Activated naive CD8-positive, alpha-beta T cell treated with anti-CD3 and anti-CD28 coated beads, Interleukin-2, amount 50 U/mL, for 16 hours (primary cell): ENCODE measurements around the gene PARP1.
"Not testable (repeated sequence)": the region's sequence is repeated elsewhere in the genome, so short reads cannot be mapped to it uniquely, and the experiment has no call there.

Source experiments
- DNase-seq: peaks from one replicate; pipeline ENCODE4 v3.0.0-alpha.2; 2020; ENCODE audit warnings: low read depth, low spot score

The PARP1 gene

DNA sequence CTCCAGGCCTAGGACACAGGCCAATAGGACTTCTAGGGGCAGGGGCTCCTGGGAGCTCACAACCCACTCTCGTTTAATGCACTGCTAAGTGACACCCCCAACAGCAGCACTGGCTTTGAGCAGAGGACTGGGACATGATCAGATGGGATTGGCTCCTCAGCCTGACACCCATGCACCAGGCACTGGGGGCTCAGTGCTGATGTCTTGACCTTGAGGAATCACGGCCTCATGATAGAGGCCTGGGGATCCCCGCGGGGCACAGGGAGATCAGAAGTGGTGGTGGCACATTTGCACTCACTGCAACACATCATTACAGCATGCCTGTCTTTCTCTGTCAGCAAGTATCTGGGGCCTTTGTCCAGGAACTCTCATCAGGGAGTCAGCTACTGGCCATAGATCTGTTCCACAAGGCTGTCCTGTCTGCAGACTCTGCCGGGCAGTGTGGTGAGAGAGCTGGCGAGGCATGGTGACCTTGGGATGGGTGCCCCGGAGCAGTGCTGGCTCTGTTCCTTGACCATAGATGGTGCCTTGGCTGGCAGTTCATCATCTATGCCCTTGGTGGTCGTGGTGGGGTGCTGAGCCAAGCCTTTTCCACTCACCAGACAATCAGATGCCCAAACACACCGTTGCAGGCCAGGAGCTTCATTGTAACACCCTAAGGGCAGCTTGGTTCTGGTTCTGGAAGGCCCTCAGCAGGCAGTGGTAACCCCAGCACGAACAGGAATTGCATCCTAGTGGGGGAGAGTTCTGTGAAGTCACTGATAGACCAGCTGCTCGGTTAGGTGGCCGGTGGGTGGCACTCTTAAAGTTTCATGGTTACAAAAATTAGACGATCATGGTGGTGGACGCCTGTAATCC is 22.2 kb upstream of the PARP1 start:
- no peak for DNase-seq

DNA sequence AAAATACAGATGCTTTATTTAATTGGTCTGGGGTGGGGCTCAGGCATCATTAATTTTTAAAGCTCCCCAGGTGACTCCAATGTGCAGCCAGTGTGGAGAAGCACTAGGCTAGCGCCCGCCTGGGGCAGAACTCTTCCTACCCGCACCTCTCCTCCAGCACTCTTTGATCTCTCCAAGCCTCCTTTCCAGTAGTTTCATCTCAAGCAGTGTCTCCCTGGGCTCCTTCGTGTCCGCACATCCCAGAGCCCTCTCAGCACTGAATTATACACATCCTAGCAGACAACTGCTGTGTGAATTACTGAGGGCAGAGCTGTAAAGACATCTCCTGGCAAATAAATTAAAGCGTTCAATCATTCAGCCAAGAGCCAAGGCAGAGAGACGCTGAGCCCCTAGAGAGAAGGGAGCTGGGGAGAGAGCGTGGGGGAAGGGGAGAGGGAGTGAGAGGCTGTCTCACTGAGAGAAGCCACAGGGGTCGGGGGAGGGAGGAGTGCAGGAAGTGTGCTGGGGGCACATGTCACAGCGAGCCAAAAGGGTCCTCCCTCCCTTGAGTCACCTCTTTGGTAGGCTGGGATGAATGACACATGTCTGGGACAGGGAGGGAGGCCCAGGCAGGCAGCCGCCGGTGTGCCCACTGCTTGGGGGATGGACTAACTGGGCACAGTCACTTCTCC is 21.0 kb upstream of the PARP1 start:
- DNase-seq = no peak

DNA sequence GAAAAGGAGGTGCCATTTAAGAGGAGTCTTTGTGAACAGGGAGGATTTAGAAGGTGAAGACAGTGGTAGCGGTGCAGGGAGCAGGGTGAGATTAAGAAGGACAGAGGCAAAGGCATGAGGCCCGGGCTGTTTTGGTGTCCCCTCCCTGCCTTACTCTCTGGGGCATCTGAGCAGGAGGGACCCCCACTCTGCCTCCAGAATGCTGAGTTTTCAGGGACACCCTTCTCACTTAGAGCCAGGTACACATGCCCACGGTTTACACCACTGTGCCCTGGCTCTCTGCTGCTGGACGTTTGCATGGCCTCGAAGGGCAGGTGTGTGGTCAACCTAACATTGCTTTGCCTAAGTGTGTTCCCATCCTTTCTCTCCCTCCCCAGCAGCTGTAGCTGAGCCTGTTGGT is 20.5 kb upstream of the PARP1 start:
- no peak for DNase-seq

DNA sequence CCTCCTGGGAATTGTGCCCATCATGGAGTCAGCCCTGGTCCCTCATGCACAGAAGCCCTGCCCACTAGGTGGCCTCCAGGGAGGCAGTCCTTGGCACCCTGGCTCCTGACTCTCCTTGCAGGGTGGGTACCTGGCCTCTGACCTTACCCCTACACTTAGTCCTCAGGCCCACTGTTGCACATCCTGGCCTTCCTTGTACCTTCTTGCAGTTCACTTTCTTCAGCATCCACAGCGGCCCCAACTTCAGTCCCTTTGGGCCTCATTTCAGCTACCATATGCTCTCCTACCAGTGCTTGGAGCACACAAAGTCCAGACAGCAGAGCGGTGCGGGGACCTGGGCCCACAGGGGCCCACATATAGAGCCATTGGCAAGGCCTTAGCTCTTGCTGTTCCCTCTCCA is 19.2 kb upstream of the PARP1 start:
- DNase-seq = no peak

DNA sequence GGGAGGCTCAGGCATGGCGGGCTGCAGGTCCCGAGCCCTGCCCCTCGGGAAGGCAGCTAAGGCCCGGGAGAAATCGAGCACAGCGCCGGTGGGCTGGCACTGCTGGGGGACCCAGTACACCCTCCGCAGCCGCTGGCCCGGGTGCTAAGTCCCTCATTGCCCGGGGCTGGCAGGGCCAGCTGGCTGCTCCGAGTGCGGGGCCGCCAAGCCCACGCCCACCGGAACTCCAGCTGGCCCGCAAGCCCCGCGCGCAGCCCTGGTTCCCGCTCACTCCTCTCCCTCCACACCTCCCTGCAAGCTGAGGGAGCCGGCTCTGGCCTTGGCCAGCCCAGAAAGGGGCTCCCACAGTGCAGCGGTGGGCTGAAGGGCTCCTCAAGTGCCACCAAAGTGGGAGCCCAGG is 18.5 kb upstream of the PARP1 start:
- not testable (repeated sequence) for DNase-seq

DNA sequence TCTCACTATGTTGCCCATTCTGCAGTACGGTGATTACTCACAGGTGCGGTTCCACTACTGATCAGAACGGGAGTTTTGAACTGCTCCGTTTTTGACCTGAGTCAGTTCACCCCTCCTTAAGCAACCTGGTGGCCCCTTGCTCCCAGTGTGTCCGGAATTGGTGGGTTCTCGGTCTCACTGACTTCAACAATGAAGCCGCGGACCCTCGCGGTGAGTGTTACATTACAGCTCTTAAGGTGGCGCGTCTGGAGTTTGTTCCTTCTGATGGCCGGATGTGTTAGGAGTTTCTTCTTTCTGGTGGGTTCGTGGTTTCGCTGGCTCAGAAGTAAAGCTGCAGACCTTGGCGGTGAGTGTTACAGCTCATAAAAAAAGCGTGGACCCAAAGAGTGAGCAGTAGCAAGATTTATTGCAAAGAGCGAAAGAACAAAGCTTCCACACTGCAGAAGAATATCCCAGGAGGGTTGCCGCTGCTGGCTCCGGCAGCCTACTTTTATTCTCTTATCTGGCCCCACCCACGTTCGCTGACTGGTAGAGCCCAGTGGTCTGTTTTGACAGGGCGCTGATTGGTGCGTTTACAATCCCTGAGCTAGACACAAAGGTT is 17.6 kb upstream of the PARP1 start:
- no peak for DNase-seq

DNA sequence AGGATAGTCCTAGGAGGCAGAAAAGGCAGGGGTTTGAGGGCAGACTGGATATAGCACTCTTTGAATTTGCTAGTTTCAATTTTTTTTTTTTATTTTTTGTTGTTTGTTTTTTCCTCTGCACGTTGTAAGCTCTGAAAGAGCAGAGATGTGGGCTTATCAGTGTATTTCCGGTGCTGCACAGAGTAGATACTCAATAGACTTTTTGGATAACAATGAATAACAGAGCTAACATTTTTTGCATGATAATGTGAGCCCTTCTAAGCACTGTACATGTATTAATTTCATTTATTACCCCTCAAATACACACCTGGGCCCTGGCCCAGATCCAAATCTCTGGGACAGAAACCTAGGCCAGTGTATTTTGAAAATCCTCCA is 17.1 kb upstream of the PARP1 start:
- DNase-seq = no peak

DNA sequence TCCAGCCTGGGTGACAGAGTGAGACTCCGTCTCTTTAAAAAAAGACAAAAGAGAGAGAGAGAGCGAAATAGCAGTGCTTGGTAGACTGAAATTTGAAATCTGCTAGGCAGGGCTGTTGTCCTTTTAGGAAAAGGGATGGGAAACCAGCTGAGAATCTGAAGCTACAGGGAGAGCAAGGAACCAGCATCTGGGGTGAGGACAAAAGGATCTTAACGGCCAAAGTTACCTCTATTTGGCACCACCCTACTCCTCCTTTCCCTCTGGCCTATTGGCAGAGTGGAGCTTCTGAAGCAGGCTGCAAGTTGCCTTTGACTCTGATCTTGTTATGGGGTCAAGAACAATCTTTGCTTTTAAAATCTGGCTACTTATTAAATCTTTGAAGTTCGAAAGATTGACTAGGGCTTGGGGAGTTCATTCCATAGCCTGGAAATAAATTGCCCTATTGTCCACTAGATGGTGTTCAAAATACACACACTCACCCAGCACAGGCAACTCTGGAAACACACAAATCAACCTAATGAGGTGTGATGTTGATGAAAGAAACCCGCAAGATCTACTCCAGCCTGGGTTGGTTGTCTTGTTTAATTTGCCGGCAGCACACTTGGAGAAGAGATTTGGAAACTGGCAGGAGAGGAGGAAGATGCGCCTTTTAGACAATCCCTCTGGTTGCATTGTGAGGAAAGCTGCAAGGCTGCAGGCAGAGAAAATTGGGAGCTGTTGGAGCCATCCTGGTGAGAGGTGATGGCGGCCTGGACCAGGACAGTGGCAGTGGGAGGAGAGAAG is 16.5 kb upstream of the PARP1 start:
- no peak for DNase-seq

DNA sequence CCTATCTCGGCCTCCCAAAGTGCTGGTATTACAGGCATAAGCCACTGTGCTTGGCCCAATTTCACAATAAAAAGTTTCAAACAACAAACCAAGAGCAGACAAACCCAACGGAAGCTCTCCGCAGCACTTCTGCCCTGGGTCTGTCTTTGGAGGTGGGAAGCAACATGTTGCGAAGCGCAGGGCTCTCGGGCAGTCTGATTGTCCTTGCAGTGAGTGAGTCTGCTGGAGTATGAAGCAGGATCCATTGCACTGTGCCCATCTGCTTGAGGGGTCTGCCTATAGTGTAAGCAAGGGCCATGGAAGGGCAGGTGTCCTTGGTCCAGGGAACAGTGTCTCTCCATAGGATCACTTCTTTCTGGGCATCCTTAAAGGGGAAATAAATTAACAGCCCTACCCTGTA is 14.6 kb upstream of the PARP1 start:
- no peak for DNase-seq

DNA sequence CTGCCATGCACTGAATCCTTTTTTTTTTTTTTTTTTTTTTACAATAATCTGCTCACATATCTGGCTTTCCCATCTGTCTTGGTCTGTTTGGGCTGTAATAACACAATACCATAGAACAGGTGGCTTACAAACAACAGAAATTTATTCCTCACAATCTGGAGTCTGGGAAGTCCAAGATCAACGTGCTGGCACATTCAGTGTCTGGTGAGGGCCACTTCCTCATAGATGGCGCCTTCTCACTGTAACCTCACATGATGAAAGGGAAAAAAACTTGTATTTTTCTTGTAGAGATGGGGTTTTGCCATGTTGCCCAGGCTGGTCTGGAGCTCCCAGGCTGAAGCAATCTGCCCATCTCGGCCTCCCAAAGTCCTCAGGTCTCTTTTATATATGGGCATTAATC is 13.0 kb upstream of the PARP1 start:
- no peak for DNase-seq

DNA sequence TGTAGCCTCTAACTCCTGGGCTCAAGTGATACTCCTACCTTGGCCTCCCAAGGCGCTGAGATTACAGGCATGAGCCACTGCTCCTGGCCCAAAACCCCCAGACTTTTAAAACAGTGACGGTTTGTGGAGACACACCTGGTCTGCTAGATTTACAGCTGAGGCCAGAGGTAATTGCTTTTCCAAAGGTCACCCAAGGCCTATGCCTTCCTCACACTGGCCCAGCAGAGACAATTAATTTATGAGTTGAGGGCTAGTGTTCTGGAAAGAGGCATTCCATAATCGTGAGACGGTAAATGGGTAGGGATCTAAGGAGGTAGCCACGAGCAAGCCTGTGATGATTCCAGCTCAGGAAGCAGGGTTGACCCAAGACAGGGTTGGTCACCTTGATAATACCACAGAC is 12.4 kb upstream of the PARP1 start:
- no peak for DNase-seq

DNA sequence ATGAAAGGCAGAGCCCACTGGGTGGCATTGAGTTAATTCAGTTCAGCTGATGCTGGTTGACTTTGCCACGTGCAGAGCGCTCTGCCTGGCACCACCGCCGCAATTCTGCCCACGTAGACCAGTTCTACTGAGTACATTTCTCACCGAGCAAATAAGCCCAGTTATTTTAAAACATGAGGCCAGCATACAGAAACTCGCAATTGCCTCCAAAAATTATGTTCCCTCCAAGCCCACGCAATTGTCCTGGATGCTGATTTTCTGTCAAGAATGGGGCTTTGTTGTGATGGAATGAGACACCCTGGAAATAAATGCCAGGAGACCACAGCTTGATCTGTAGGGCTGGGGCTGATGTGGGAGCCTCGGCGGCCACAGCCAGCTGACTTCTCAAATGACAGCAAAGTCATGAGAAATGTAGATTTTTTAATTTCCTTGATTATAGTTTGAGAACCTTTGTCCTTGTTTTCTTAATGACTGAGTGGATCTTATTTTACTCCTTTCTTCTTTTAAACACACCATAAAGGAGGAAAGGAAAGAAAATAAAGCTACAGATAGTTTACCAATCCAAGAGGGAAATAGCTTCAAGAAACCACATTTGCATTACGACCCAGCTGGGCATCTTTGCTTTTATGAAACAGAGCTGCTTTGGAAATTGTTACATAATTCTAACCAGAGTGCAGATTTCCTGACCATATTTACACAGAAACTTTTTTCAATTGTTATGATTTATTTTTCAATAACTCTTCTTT is 11.6 kb upstream of the PARP1 start:
- no peak for DNase-seq

DNA sequence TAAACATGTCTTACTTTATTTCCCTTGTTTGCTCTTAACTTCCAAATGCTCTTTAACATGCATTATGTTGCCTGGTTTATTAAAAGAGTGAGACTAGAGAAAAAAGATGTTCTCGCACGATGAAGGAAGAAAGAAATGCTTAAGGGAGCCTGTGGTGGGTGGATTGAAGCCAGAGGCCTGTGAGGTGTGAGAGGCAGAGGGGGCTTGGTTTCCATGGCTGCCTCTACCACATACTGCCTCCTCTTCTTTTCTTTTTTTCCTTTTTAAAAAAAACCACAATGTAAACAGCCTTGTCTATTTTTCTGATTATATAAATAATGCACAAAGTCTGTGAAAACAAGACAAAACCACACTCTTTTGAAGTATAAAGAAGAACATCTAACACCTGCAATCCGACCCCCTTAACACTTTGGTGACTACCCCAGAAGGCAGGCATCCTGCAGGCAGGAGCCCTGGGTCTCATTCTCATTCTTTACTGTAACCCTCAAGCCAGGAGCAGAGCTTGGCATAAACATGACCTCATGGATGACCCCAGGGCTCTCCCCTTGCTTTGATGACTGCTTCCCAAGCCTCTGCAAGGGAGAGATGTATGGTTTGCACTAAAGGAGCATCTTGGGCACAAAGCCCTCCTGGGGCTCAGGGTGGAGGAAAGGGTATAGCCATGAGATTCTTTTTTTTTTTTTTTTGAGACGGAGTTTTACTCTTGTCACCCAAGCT is 10.1 kb upstream of the PARP1 start:
- no peak for DNase-seq

DNA sequence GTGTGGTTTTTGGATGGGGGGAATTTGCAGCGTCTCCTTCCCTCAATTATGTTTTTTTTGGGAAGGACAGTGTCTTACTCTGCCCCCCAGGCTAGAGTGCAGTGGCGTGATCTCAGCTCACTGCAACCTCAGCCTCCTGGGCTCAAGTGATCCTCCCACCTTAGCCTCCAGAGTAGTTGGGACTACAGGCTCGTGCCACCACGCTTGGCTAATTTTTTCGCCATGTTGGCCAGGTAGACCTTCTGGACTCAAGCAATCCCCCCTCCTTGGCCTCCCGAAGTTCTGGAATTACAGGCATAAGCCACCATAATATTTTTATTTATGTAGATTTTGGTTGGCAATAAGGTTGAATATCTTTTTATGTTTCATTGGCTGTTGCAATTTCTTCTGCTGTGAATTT is 9.5 kb upstream of the PARP1 start:
- DNase-seq = no peak

DNA sequence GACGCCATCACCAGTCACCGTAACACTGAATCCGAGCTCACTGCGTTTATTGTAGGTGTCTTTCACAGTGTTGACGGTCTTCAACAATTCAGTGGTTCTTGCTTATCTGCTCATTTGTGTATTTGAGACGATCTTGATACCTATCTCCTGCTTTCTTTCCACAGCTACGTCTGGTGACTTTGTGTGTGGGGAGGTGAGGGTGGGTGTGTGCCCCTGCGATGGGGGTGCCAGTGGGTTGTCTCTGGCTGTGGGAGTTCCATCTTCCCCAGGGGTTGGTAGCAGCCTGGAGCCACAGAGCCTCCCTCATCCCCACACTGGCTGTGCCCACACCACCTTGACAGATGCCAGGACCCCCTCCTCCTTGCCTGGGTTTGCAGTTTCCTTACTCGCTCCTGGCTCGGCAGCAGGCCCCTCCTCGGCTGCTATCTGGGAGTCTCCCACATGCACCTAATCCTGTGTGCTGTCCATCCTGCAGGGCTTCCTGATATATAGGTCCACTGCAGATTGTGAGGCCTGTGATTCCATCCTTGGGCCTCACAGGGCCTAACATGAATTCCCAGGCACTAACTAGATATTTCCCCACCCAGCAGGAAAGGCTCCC is 6.3 kb upstream of the PARP1 start:
- DNase-seq = no peak

DNA sequence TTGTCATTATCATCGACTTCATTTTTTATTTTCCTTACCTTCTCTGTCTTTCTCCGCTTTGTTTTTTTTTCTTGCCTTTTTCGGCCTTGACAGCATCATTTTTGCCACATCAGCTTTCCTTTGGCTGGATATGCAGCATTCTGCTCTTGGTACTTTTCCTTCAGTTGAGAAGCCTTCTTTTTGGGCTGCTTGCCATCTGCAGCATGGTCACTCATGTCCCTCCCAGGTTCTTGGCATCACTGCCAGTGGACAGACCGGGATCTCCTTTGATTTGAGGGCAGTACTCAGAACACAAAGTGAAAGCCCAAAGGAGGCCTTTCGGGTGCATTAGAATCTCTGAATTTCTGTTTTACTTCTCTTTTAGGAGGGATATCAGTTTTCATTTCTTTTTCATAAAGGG is 3.7 kb upstream of the PARP1 start:
- DNase-seq = no peak

DNA sequence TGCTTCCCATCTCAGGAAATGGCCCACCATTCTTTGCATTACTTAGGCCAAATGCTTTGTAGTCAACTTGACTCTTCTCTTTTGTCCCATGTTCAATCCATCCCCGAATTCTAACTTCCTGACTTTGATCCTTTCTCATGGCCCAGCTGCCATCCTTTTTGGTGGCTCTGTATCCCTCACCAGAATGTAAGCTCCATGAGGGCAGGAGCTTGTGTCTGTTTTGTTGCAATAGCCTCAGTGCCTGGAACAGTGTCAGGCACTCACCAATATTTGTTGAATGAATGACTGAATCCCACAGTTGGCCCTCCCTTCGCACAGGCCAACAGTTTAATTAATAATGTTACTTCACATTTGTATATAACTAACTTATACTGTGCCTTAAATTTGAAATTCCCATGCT is 3.1 kb upstream of the PARP1 start:
- DNase-seq = no peak

DNA sequence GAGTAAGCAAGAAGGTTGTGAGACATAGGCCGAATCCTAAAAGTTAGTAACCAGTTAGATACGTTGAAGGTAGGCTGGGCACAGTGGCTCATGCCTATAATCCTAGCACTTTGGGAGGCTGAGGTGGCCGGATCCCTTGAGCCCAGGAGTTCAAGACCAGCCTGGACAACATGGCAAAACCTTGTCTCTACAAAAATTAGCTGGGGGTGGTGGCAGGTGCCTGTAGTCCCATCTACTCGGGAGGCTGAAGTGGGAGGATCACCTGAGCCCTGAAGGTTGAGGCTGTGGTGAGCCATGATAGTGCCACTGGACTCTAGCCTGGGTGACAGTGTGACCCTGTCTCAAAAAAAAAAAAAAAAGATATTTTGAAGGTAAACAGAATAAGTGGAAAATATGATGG is 1.5 kb upstream of the PARP1 start:
- DNase-seq = no peak

DNA sequence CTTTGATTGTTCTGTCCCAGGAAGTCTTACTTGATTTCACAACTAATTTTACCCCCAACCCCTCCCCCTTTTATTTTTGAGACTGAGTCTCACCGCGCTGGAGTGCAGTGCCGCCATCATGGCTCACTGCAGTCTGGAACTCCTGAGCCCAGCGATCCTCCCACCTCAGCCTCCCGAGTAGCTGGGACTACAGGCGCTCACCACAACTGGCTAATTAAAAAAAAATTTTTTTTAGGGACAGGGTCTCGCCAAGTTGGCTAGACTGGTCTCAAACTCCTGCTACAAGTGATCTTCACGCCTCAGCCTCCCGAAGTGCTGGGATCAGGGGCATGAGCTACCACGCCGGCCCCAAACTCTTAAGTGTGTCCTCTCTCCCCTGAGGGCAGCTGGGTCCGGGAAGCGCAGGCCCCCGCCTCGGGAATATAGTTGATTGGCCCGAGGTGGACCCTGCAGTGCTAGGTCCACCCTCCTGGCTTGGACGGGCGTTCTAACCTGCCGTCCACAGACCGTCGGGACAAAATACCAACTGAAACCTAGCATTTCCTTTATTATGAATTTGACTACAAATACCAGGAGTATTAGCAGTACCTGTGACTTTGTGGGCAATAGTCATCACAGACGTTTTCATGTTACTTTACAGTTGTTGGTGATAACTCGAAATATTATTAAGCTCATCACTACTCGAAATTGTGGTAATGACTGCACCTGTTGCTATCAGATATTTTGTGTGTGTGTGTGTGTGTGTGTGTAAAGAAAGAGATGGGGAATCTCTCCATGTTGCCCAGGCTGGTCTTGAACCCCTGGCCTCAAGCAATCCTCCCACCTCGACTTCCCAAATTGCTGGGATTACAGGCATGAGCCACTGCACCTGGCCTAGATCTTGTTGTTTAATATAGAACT is 642 bp upstream of the PARP1 start:
- no peak for DNase-seq

DNA sequence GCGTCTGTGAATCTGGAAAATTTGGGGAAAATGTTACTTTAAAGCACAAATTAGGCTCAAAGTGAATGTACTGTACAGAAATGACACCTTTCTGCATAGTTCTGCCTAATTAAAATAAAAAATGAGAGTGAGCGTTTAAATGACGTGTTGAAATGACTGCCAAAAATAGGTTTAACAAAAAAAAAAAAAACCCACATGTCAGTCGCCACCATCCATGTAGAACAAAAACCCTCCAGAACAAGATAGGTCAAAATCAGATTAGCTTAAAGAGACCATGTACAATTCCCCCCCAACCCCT is 745 bp downstream of the PARP1 start:
- DNase-seq = no peak
